A549 treated with AZD2906 at 1 μM for 4 hours (cell line): ENCODE results near the gene TP53TG5. TPM values are rescaled to one million over a fixed set of nuclear protein-coding genes. Genes with fewer than 3 reads are reported as not detected.

Experiments used
- total RNA-seq: library from RNA; stranded (reverse); fragments of 200-300 nt; extraction: Qiagen RNA extraction; gene quantifications from 5 replicates; pipeline ENCODE4 v1.2.3, GENCODE V29; 2022

The TP53TG5 gene
- not detected in 5 replicates for total RNA-seq

DNA sequence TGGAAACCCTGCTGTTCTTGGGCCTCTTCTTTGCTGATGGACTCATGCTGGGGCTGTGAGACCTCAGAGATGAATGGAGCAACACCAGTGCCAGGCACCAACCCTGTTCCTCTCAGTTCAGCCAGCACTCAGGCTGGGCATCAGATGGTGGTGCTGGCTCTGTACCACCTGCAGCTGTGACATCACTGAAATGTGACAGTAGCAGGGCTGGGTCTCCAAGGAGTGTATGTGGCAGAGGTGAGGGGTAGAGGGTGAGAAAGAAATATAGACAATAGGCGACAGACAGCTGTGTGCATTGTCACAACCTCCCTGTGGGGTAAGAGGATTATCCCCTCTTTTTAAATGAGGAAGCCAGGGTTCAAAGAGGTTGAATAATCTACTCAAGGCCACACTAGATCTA, at the start of gene TP53TG5:
Gene TP53TG5 (minus strand): TSS at position 135 of the 400 bp plus-strand sequence. CDS start 89 bp downstream, at position 46.

DNA sequence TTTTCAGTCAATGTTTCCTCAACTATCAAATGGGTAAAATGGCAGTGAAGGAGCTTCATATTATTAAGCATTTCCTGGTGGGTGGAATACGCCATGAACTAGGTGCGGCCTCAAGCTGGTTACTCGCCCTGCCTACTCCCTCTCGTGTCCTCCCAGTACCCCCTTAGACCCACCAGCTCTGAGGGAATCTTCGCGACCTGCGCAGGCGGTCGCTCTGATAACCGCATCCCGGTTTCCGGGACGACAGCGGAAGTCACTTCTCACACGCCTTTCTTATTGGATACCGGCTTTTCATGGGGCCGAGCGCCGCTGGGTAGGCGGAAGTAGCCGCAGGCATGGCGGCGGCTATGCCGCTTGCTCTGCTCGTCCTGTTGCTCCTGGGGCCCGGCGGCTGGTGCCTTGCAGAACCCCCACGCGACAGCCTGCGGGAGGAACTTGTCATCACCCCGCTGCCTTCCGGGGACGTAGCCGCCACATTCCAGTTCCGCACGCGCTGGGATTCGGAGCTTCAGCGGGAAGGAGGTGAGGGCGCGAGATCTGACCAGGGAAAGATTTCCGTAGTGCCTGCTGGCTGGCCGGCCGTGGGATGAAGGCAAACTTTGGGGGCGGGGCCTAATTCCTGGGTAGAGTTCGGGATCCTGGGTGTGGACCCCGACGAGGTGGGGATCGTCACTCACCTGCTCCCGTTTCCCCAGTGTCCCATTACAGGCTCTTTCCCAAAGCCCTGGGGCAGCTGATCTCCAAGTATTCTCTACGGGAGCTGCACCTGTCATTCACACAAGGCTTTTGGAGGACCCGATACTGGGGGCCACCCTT, 37.9 kb upstream of the TP53TG5 start, which contains the start of gene PIGT:
Gene PIGT (plus strand): TSS at position 320 of the 816 bp plus-strand sequence. CDS start 16 bp downstream, at position 336.

DNA sequence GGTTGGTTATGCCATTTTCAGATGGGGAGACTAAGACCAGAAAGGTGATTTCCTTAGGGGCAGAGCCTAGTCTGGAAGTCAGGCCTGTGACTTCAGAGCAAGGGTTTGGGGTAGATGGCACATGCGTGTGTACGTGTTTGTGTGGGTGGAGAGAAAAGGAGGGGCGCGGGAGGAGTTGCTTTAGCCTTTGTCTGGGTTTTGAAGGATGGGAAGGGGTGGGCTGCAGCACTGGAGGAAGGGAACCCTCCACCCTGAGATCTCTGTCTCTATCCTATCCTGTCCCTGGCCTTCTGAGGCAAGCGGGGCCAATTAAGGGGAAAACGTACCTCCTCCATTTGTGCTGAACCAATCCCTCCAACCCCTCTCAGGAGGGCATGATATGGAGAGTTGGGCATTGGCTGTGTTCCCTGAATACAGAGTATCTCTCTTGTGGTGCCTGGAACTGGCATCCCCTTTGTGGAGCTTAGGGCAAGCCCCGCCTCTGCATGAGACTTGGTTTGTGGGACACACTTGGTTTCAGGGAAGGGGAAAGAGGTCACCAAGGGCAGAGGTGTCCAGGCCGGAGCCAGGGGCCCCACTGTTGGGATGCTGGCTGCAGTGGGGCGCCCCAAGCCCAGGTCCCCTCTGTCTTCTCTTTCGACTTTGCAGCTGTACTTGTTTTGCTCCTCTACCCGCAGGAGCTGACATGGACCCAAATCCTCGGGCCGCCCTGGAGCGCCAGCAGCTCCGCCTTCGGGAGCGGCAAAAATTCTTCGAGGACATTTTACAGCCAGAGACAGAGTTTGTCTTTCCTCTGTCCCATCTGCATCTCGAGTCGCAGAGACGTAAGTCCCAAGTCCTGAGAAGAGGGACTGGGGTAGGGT, 29.9 kb upstream of the TP53TG5 start, which contains the start of gene DBNDD2:
Gene DBNDD2 (plus strand): TSS at position 507 of the 863 bp plus-strand sequence. CDS start 179 bp downstream, at position 686.

DNA sequence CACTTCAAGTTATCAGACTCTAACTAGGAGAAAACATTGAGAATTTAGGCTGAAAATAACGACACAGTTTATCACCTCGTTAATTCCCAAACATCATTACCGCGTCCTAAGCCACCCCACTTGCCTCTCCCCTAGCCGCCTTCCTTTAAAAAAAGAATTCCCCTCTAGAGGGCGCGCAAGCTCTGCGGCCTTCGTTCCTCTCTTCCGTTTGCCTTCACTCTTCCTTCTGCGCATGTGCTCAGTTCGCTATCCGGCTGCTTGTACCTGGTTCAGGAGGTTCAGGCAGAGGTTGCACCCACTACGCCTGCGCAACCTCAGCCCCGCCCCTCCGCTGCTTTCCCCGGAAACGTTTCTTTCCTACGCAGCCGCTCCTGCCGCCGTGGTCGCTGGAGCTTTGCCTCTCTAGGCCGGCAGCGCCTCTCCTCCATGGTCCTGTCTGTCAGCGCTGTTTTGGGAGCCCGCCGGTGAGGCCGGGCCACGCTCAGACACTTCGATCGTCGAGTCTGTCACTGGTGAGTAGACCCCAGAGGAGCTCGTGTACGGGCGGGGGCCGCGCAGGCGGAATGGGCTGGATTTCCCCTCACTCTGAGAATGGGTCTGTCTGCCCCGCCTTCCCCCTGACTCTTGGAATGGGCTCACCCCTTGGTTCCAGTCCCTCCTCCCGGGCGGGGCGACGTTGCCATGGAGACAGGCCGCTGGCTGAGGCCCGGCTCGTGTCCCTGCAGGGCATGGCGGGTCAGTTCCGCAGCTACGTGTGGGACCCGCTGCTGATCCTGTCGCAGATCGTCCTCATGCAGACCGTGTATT, 15.1 kb downstream of the TP53TG5 start, which contains the start of gene SYS1:
Gene SYS1 (plus strand): TSS at position 353 of the 807 bp plus-strand sequence. CDS start 376 bp downstream, at position 729.

DNA sequence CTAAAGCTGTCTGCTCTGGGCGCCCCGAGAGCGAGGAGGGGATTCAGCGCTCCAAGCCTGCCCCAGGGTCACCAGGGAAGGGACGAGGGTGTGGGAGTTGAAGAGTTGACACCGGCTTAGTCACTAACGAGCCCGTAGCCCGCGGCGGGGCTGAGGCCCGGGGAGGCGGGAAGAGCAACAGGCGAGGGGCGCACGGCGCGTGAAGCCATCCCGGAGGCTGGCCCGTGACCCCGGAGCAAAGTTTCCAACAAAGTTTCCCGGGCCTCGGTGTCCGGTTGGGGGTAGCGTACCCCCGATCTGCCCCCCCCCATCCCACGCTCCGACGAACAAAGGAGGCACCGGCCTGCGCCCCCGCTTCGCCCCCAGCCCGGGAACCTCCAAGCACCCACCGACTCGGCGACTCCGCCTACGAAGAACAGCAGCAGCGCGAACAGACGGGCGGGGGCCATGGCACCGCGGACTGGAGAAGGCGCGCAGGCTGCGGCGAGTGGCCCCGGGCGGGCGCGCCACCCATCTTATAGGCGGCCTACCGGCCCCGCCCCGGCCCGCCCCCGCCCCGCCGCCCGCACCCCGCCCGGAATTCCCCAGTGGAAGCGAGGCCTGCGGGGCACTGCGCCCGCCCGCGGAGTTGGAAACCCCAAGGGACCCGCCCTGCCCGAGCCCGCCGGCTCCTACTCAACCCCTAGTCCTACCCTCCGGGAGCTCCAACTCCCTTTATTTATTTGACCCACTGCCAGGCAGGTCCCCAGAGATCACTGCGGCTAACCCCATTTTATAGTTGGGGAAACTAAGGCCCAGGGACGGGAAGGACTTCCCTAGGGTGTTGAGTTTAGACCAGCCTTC, 30.0 kb downstream of the TP53TG5 start, which contains the start of gene SDC4:
Gene SDC4 (minus strand): TSS at position 489 of the 843 bp plus-strand sequence. CDS start 40 bp downstream, at position 449.

Other genes with a start within 250 kb of the TP53TG5 start
- 2.6 to 5.1 TPM (median 3.0 TPM) in 5 replicates for gene PI3, start 203.4 kb downstream of the TP53TG5 start, total RNA-seq
- gene SEMG1, start 171.3 kb downstream of the TP53TG5 start, total RNA-seq = not detected in 5 replicates
- not detected in 5 replicates for gene SEMG2, start 157.0 kb downstream of the TP53TG5 start, total RNA-seq
- 10.1 to 16.1 TPM (median 11.6 TPM) in 5 replicates for gene SLPI, start 123.8 kb downstream of the TP53TG5 start, total RNA-seq
- gene RBPJL, start 71.5 kb downstream of the TP53TG5 start, total RNA-seq = not detected in 5 replicates
- gene MATN4, start 70.0 kb downstream of the TP53TG5 start, total RNA-seq = 0.10 to 0.22 TPM (median 0.12 TPM) in 4 of 5 replicates, not detected in the other
- gene SDC4, start 29.9 kb downstream of the TP53TG5 start, total RNA-seq = 89.5 to 111 TPM (median 95.6 TPM) in 5 replicates
- gene SYS1, start 15.2 kb downstream of the TP53TG5 start, total RNA-seq = 26.8 to 32.0 TPM (median 29.4 TPM) in 5 replicates
- 21.2 to 29.3 TPM (median 25.5 TPM) in 5 replicates for gene DBNDD2, start 30.0 kb upstream of the TP53TG5 start, total RNA-seq
- 91.5 to 104 TPM (median 96.9 TPM) in 5 replicates for gene PIGT, start 37.8 kb upstream of the TP53TG5 start, total RNA-seq
- gene WFDC2, start 91.4 kb upstream of the TP53TG5 start, total RNA-seq = 0.15 to 0.32 TPM in 2 of 5 replicates, not detected in the others
- gene SPINT3, start 137.3 kb upstream of the TP53TG5 start, total RNA-seq = not detected in 5 replicates
- gene WFDC6, start 161.2 kb upstream of the TP53TG5 start, total RNA-seq = not detected in 5 replicates
- gene EPPIN, start 169.1 kb upstream of the TP53TG5 start, total RNA-seq = not detected in 5 replicates
- gene WFDC8, start 201.0 kb upstream of the TP53TG5 start, total RNA-seq = not detected in 5 replicates